ENCODE measurements around the gene CBS.
"Not testable (repeated sequence)": the region's sequence is repeated elsewhere in the genome, so short reads cannot be mapped to it uniquely, and the experiment has no call there.

Gene CBS

DNA sequence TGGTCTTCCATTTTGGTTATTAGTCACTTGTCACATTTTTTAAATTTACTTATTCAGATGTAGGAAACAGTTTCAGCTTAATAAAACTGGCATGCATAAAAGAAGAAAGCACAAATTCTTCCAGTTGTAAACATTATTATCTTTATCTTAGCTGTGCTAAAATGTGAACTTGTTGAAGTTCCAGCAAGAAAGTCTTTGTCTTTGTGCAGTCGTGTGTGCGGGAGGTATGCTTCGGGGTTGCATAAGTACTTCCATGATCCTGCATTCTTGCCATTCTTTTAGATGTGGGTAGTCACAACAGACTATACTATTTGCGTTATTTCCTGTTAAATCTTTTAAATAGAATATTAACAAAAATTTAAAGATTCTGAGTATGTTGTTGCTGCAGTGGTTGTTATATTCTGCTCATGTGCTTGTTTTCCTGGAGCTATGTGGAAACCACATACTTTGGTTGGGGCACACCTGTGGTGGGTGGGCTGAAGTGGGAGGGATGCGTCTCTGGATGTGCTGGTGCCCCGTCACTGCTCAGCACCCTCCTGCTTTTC, 49.9 kb downstream of the CBS start:
- no peak for DNase-seq (ENCODE audit: low read depth)

DNA sequence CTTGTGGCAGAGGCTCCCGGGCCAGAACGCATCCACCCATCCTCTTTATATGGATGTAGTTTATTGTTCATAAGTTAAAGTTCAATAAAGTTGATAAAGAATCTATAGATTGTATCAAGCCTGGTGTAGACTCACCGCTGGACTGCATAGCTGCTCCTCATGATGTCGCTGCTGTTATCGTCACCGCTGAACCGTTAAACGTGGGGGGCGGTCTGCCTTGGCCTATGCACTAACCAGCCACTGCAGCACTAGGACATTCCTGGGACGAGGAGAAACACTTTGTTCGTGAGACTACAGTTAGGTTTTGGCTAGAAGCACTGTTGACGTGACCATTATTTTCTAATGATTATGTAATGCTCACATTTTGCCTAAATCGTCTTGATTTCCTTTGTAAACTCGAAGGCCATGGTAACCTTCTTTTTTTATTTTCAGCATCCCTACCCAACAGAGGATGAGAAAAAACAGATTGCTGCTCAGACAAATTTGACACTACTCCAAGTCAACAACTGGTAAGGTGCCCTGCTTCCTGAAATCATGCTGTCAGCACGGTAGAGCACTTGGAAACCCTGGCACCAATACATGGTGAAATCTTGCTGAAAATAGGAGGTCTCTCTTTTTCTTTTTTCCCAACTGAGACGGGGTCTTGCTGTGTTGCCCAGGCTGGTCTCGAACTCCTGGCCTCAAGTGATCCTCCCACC, 51.0 kb downstream of the CBS start:
- DNase-seq (ENCODE audit: low read depth) = no peak

DNA sequence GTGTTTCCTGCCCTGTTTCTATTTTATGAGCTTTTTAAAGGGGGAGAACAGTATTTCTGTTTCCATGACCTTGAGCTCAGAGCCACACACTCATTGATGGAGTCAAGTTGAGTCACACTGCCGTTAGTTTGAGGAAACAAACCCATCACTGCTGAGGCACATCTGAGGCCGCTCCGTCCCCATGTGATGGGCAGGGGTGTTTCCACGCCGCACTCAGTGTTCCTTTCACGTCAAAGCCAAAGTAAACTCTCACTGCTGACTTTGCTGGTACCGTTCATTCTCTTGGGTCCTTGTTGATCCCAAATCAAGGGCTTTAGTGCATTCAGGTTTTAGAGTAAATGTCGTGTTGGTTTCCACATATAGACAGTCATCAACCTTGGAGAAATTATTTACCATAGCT, 52.5 kb downstream of the CBS start:
- DNase-seq (ENCODE audit: low read depth) = no peak

GRCh38 chr21:43021756-43022600, 53.7 kb downstream of the CBS start:
- no peak for DNase-seq (ENCODE audit: low read depth)

DNA sequence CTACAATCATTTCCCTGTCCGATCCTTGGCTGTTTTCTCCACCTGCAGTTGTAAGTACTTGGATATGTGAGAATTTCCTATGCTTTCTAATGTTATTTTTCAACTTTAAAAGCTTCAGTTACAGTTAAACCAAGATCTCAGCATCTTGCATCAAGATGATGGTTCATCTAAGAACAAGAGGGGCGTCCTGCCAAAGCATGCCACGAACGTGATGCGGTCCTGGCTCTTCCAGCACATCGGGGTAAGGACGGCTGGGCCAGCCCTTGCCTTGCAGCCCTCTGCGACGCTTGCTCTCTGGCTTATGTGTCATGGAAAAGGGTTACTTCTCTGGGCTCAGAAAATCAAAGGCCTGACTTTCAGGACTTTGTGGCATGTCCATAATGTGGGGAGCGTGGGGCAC, 54.4 kb downstream of the CBS start:
- DNase-seq (ENCODE audit: low read depth) = no peak

DNA sequence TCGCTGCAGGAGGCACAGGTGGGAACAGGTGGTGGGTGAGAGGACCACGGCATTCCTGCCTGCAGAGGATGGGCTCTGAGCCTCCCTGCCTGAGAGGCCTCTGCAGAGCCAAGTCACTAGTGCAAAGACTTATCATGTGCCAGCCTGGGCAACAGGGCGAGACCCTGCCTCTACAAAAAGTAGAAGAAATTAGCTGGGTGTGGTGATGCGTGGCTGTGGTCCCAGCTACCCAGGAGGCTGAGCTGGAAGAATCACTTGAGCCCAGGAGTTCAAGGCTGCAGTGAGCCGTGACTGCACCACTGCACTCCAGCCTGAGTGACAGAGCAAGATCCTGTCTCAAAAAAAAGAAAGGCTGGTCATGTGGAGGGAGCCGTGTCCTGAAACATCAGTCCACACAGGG, 54.9 kb downstream of the CBS start:
- DNase-seq (ENCODE audit: low read depth) = no peak

DNA sequence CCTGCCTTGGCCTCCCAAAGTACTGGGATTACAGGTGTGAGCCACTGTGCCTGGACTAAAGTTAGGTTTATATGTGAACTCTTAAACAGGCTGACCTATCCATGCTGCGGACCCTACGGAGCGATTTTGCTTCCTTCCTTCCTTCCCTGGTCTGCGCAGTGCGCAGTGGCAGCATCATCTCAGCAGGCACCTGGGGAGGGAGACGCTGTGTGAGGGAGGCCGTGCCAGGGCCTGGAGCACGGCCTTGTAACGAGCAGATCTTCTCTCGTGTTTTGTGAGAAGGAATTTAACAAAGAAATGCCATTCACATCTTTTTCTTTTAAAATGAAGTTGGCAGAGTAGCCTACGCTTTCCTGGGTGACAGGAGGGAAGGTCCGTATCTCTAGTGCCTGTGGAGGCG, 55.5 kb downstream of the CBS start:
- no peak for DNase-seq (ENCODE audit: low read depth)

DNA sequence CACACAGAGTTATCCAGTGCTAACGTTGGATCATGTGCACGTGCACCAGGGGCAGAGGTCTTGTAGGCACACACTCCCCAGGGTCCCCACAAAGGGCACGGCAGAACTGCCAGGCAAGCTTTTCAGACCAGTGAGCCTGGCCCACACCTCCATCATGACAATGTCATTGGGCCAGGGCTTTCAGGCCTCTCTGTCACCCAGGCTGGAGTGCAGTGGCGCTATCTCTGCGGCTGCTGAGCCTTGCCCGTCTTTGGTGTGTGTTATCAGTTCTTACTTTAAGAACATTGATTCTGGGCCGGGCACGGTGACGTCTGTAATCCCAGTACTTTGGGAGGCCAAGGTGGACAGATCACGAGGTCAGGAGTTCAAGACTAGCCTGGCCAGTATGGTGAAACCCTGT, 57.1 kb downstream of the CBS start:
- no peak for DNase-seq (ENCODE audit: low read depth)

DNA sequence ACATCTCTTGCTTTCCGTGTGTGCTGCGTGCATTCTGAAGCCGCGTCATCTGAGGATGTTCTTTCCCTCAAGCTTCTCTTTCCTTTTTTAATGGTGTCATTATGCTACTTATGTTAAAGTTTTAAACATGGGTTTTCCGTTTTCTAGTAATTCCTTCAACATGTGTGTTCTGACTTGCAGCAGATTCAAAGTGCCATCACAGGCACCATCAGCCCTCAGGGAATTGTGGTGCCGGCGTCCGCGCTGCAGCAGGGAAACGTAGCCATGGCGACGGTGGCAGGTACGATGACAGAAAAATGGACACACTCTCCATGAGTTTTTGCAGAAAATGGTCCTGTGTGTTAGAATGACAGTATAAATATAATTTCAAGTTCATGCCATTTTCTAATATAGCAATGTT, 58.9 kb downstream of the CBS start:
- no peak for DNase-seq (ENCODE audit: low read depth)

DNA sequence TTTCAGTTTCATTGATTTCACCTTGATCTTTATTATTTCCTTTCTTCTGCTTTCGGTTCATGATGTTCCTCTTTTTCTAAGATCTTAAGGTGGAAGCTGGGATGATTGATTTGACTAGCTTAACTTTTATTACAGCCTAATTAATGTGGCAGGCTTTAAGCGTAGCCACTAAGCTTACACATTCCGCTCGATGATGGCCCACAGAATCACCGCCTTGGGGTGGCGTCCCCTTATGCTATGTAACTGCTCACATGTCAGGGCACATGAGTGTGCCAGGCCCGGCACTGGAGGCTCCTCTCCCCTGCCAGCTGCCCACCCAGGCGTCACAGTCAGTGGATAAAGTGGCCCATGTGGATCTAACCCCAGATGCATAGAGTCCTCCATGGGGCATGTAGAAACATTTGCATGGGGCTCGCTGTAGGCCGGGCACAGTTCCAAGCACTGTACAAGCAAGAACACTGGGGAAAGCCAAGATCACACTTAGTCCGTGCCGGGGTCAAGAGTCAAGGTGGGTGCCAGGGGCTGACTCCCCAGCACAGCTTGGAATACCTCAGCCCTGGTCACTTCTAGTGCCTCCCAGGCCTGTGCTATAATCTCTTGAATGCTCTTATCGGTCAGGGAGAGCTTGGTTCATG, 59.6 kb downstream of the CBS start:
- no peak for DNase-seq (ENCODE audit: low read depth)

- no peak for DNase-seq (ENCODE audit: low read depth)
These were observed 63.0 kb downstream of the CBS start for GRCh38 chr21:43012596-43012995.

GRCh38 chr21:43006874-43007208, 68.8 kb downstream of the CBS start:
- DNase-seq (ENCODE audit: low read depth) = no peak

- not testable (repeated sequence) for DNase-seq (ENCODE audit: low read depth)
These were observed 69.4 kb downstream of the CBS start for GRCh38 chr21:43006051-43006873.

DNA sequence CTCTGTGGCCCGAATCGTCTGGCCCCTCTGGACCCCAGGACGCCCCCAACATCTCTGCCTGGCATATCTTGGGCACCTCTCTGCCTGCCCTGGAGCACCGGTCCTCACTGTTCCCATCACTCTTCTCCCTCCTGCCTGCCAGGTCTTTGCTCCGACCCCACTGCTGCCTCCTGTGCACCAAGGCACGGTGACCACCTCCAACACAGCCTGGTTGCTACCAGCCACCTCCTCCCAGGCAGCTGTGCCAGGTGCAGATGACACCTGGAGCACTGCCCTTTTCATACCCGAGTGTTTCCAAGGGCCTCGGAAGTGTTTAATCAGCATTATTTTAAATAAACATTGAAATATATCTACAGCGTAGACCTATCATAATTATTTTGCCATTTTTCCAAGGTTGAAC, 70.0 kb downstream of the CBS start:
- no peak for DNase-seq (ENCODE audit: low read depth)

DNA sequence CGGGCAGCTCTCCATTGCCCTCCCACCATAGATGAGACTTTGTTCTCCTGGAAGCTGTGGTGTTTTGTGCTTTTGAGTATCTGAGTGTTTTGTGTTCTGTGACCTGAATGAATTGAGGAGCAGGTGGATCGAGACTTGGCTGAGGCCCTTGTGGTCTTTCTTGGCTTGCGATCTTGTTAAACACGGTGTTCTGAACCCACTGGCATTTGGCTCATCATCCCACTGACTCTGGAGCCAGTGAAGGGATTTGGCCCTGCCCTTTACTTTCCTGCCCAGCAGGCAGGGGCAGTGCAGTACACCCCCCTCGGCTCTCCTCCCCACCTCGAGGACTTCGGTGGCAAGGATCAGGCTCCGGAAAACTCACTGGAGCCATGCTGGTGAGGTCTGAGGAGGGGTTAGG, 70.7 kb downstream of the CBS start:
- no peak for DNase-seq (ENCODE audit: low read depth)
